Liver (tissue), 9 donors: Measurements from ENCODE around the gene BIN1. TPM values are rescaled to one million over a fixed set of nuclear protein-coding genes. Genes with fewer than 3 reads are reported as not detected.

Experiments used
- DNase-seq: peaks from one replicate; pipeline ENCODE4 v3.0.0-alpha.2; 2017; ENCODE audit warnings: low spot score
- H3K27ac ChIP-seq, 2 donors: one replicate each; pipeline ENCODE4 v1.7.0; 2013; ENCODE audit warnings: inconsistent platforms in 2 of 2, low read length in 2 of 2, control low read depth in 1 of 2, low read depth in 1 of 2, mild to moderate bottlenecking in 1 of 2
- H3K27me3 ChIP-seq, 4 donors: one replicate each; pipeline versions ENCODE4 v1.6.1 to v1.7.0; 2013; ENCODE audit warnings: low read length in 3 of 4, inconsistent platforms in 1 of 4, mild to moderate bottlenecking in 1 of 4, moderate library complexity in 1 of 4; ENCODE audit not compliant: control insufficient read depth in 4 of 4, insufficient read depth in 4 of 4
- H3K36me3 ChIP-seq, 4 donors: one replicate each; pipeline versions ENCODE4 v1.6.1 to v1.7.0; 2013; ENCODE audit warnings: low read length in 3 of 4, mild to moderate bottlenecking in 3 of 4, low read depth in 1 of 4, moderate library complexity in 1 of 4; ENCODE audit not compliant: control insufficient read depth in 4 of 4, insufficient read depth in 3 of 4
- H3K4me1 ChIP-seq, 4 donors: one replicate each; pipeline versions ENCODE4 v1.6.1 to v1.7.0; 2013; ENCODE audit warnings: low read length in 3 of 4, mild to moderate bottlenecking in 3 of 4, moderate library complexity in 1 of 4; ENCODE audit not compliant: control insufficient read depth in 4 of 4, insufficient read depth in 4 of 4
- H3K4me3 ChIP-seq, 3 donors: one replicate each; pipeline versions ENCODE4 v1.6.1 to v1.7.0; 2013; ENCODE audit warnings: low read length in 3 of 3, control low read depth in 1 of 3, low read depth in 1 of 3, mild to moderate bottlenecking in 1 of 3
- H3K9ac ChIP-seq, 2 donors: one replicate each; pipeline ENCODE4 v1.7.0; 2013; ENCODE audit warnings: low read length in 2 of 2, mild to moderate bottlenecking in 2 of 2, moderate library complexity in 2 of 2, control low read depth in 1 of 2, low read depth in 1 of 2
- H3K9me3 ChIP-seq, 4 donors: one replicate each; pipeline versions ENCODE4 v1.6.1 to v1.7.0; 2013; ENCODE audit warnings: low read length in 3 of 4; ENCODE audit not compliant: control insufficient read depth in 4 of 4
- ATF3 ChIP-seq: IDR thresholded peaks from 2 replicates; pipeline ENCODE4 v1.6.1; 2016; ENCODE audit warnings: antibody characterized with exemption
- CTCF ChIP-seq: fragments of 150-350 bp; IDR thresholded peaks from 2 replicates; pipeline ENCODE4 v1.5.1; 2017; ENCODE audit warnings: improper control_type of control experiment, low read depth, low read length; ENCODE audit not compliant: missing input control
- EGR1 ChIP-seq, 2 donors: IDR thresholded peaks; 2 replicates each; pipeline ENCODE4 v1.6.1; 2016 to 2018; ENCODE audit warnings: antibody characterized with exemption in 2 of 2, low read depth in 2 of 2
- FOXA1 ChIP-seq: IDR thresholded peaks from 2 replicates; pipeline ENCODE4 v1.6.1; 2016; ENCODE audit warnings: antibody characterized with exemption
- FOXA2 ChIP-seq: IDR thresholded peaks from 2 replicates; pipeline ENCODE4 v1.6.1; 2016; ENCODE audit warnings: antibody characterized with exemption
- GABPA ChIP-seq, 2 donors: IDR thresholded peaks in 1 of 2; conservative IDR thresholded peaks in 1 of 2; 2 replicates each; pipeline ENCODE4 v1.6.1; 2016; ENCODE audit warnings: antibody characterized with exemption in 2 of 2, mild to moderate bottlenecking in 1 of 2, moderate library complexity in 1 of 2
- HNF4A ChIP-seq, 2 donors: conservative IDR thresholded peaks; 2 replicates each; pipeline ENCODE4 v1.6.1; 2016; ENCODE audit warnings: antibody characterized with exemption in 2 of 2, mild to moderate bottlenecking in 2 of 2
- HNF4G ChIP-seq: IDR thresholded peaks from 2 replicates; pipeline ENCODE4 v1.6.1; 2016; ENCODE audit warnings: antibody characterized with exemption
- JUND ChIP-seq, 2 donors: IDR thresholded peaks; 2 replicates each; pipeline ENCODE4 v1.6.1; 2016; ENCODE audit warnings: antibody characterized with exemption in 2 of 2
- MAX ChIP-seq: IDR thresholded peaks from 2 replicates; pipeline ENCODE4 v1.6.1; 2016; ENCODE audit warnings: antibody characterized with exemption
- NR2F2 ChIP-seq: IDR thresholded peaks from 2 replicates; pipeline ENCODE4 v1.6.1; 2016; ENCODE audit warnings: antibody characterized with exemption
- RAD21 ChIP-seq, 2 donors: IDR thresholded peaks; 2 replicates each; pipeline ENCODE4 v1.6.1; 2016; ENCODE audit warnings: antibody characterized with exemption in 2 of 2, mild to moderate bottlenecking in 2 of 2
- REST ChIP-seq: IDR thresholded peaks from 2 replicates; pipeline ENCODE4 v1.6.1; 2016; ENCODE audit warnings: antibody characterized with exemption, mild to moderate bottlenecking
- RXRA ChIP-seq, 2 donors: IDR thresholded peaks; 2 replicates each; pipeline ENCODE4 v1.6.1; 2017 to 2018; ENCODE audit warnings: antibody characterized with exemption in 2 of 2, mild to moderate bottlenecking in 1 of 2
- SP1 ChIP-seq: IDR thresholded peaks from 2 replicates; pipeline ENCODE4 v1.6.1; 2018; ENCODE audit warnings: antibody characterized with exemption, mild to moderate bottlenecking
- ZBTB33 ChIP-seq: IDR thresholded peaks from 2 replicates; pipeline ENCODE4 v1.6.1; 2016; ENCODE audit warnings: antibody characterized with exemption
- WGBS: extraction: QIAGEN DNeasy Blood & Tissue Kit; methylation state at CpG from one replicate; pipeline ENCODE4 v1.1.7; 2013; 5-methylcytosine and 5-hydroxymethylcytosine counted together
- polyA plus RNA-seq, 2 donors: library from polyadenylated mRNA; stranded (reverse) in 1 of 2; unstranded in 1 of 2; fragments of 200-250 nt in 1 of 2; fragments of >200 nt in 1 of 2; fragmentation: Nextera tagmentation in 1 of 2; extraction: Ambion mirVana in 1 of 2; gene quantifications; one replicate each; pipeline versions ENCODE4 v1.2.1 to v1.2.3, GENCODE V29; 2013 to 2015
- total RNA-seq, 2 donors: library from RNA; depleted of rRNA; stranded (reverse); fragments of >200 nt; gene quantifications; one replicate each; pipeline ENCODE4 v1.2.3, GENCODE V29; 2014
- donor health status: healthy.
- donor health status: healthy.
- donor health status: healthy.
- donor health status: healthy.
- donor health status: healthy.

BIN1 gene
- total and polyA plus RNA-seq, 4 donors = 13.3 to 21.5 (median 15.0) TPM

GRCh38 chr2:127069003-127069402 lies 38.0 kb downstream of the BIN1 start:
- no peak overlapping the region for H3K9ac ChIP-seq
- H3K9me3 ChIP-seq = no peaks in the 10 kb centered on the region
- H3K4me1 ChIP-seq = peaks cover 3 to 10% (median 5%) of the 10 kb centered on the region in 4 donors
- no peak for TF ChIP-seq JUND (IDR thresholded peaks at IDR 0.05)
- H3K27ac ChIP-seq = no peak overlapping the region
- DNase-seq = no peak
- WGBS = 88% methylated on average over 10 of the region's 10 CpGs
- no peak overlapping the region for H3K4me3 ChIP-seq
- H3K27me3 ChIP-seq = no peaks in the 10 kb centered on the region
- H3K36me3 ChIP-seq = peaks cover 0 to 13% (median 1%) of the 10 kb centered on the region in 4 donors

- no peak overlapping the region for H3K4me3 ChIP-seq
- no peak overlapping the region for H3K9ac ChIP-seq
- DNase-seq = no peak
- H3K9me3 ChIP-seq = no peaks in the 10 kb centered on the region
- peaks cover 0 to 13% (median 1%) of the 10 kb centered on the region in 4 donors for H3K36me3 ChIP-seq
- no peak for TF ChIP-seq RAD21 (IDR thresholded peaks at IDR 0.05)
- TF ChIP-seq HNF4A (conservative IDR thresholded peaks at IDR 0.05) = no peak
- TF ChIP-seq HNF4G = no peak
- TF ChIP-seq JUND (IDR thresholded peaks at IDR 0.05) = no peak
- TF ChIP-seq RXRA (IDR thresholded peaks at IDR 0.05) = no peak
- no peak for TF ChIP-seq REST
- TF ChIP-seq ATF3 = no peak
- 92% methylated on average over 20 of the region's 20 CpGs for WGBS
- no peak overlapping the region for H3K27ac ChIP-seq
- peaks cover 3 to 10% (median 5%) of the 10 kb centered on the region in 4 donors for H3K4me1 ChIP-seq
- no peaks in the 10 kb centered on the region for H3K27me3 ChIP-seq
These were observed 38.6 kb downstream of the BIN1 start for GRCh38 chr2:127068351-127068741.

GRCh38 chr2:127067620-127068350 lies 39.2 kb downstream of the BIN1 start:
- TF ChIP-seq CTCF (peak; percentile 82), HNF4A (conservative IDR thresholded peaks at IDR 0.05) (peak; percentile 42 to 65), FOXA1 (no peak), SP1 (peak; percentile 55), RAD21 (IDR thresholded peaks at IDR 0.05) (peak; percentile 86 to 91), ATF3 (no peak), GABPA (IDR thresholded peaks at IDR 0.05 in 1 of 2, conservative IDR thresholded peaks at IDR 0.05 in 1 of 2) (peak in 1 of 2 donors; percentile 80), MAX (no peak), FOXA2 (no peak), ZBTB33 (no peak), NR2F2 (peak; percentile 65), JUND (IDR thresholded peaks at IDR 0.05) (no peak), EGR1 (IDR thresholded peaks at IDR 0.05; ENCODE audit: low read depth in 2 of 2) (no peak), HNF4G (no peak), RXRA (IDR thresholded peaks at IDR 0.05) (peak; percentile 55 to 70)
- no peak overlapping the region for H3K4me3 ChIP-seq
- peaks cover 3 to 10% (median 5%) of the 10 kb centered on the region in 4 donors for H3K4me1 ChIP-seq
- peaks cover 0 to 13% (median 1%) of the 10 kb centered on the region in 4 donors for H3K36me3 ChIP-seq
- no peaks in the 10 kb centered on the region for H3K27me3 ChIP-seq
- H3K9ac ChIP-seq = no peak overlapping the region
- DNase-seq = peak; percentile 67
- H3K9me3 ChIP-seq = no peaks in the 10 kb centered on the region
- peak overlapping the region; percentile 3 to 44 for H3K27ac ChIP-seq
- WGBS = 45% methylated on average over 19 of the region's 19 CpGs
